ENCODE data around the gene MYO19.

The MYO19 gene

GRCh38 chr17:36481829-36482228 lies 52.8 kb downstream of the MYO19 start:
- H3K4me2 ChIP-seq (ENCODE audit: low read depth, low read length, poor library complexity, severe bottlenecking), result no peak overlapping the region
- H3K4me3 ChIP-seq (ENCODE audit: low read length, poor library complexity, severe bottlenecking), result no peak overlapping the region
- no peaks in the 10 kb centered on the region for H3K9me3 ChIP-seq (ENCODE audit: insufficient read depth, low read depth, low read length)
- H3K79me2 ChIP-seq (ENCODE audit: insufficient read depth, low read length), result peaks cover 3% of the 10 kb centered on the region; the same call in 1 of the 2 replicates
- H3F3A ChIP-seq (ENCODE audit: low read depth), result no peaks in the 10 kb centered on the region
- H3K9me2 ChIP-seq (replicated peaks; ENCODE audit: low read depth, low read length), result no peaks in the 10 kb centered on the region
- no peak overlapping the region for H3K9ac ChIP-seq (ENCODE audit: low read depth, low read length, poor library complexity, severe bottlenecking)
- no peaks in the 10 kb centered on the region for H3K27me3 ChIP-seq (ENCODE audit: insufficient read depth, low read length, poor library complexity, severe bottlenecking)
- TF ChIP-seq EZH2phosphoT487 (IDR thresholded peaks at IDR 0.05; ENCODE audit: borderline replicate concordance), result no peak
- no peak for TF ChIP-seq CTCF (conservative IDR thresholded peaks at IDR 0.05; ENCODE audit: low read length)
- H4K20me1 ChIP-seq (ENCODE audit: insufficient read depth, low read length, poor library complexity, severe bottlenecking), result peaks cover 1% of the 10 kb centered on the region
- peaks cover 5% of the 10 kb centered on the region for H3K4me1 ChIP-seq (ENCODE audit: insufficient read depth, low read length, poor library complexity, severe bottlenecking)
- no peak overlapping the region for H2AFZ ChIP-seq (ENCODE audit: low read length)
- no peaks in the 10 kb centered on the region for H3K36me3 ChIP-seq (ENCODE audit: insufficient read depth, low read length)

GRCh38 chr17:36475346-36475970 lies 59.2 kb downstream of the MYO19 start:
- Histone ChIP-seq H4K20me1 (ENCODE audit: insufficient read depth, low read length, poor library complexity, severe bottlenecking) (no peaks in the 10 kb centered on the region), H3F3A (ENCODE audit: low read depth) (no peaks in the 10 kb centered on the region), H3K4me3 (ENCODE audit: low read length, poor library complexity, severe bottlenecking) (no peak overlapping the region), H3K4me2 (ENCODE audit: low read depth, low read length, poor library complexity, severe bottlenecking) (no peak overlapping the region), H2AFZ (ENCODE audit: low read length) (no peak overlapping the region), H3K27me3 (ENCODE audit: insufficient read depth, low read length, poor library complexity, severe bottlenecking) (no peaks in the 10 kb centered on the region), H3K9me2 (replicated peaks; ENCODE audit: low read depth, low read length) (no peaks in the 10 kb centered on the region), H3K9ac (ENCODE audit: low read depth, low read length, poor library complexity, severe bottlenecking) (no peak overlapping the region), H3K36me3 (ENCODE audit: insufficient read depth, low read length) (no peaks in the 10 kb centered on the region), H3K4me1 (ENCODE audit: insufficient read depth, low read length, poor library complexity, severe bottlenecking) (no peaks in the 10 kb centered on the region), H3K79me2 (ENCODE audit: insufficient read depth, low read length) (no peaks in the 10 kb centered on the region), H3K9me3 (ENCODE audit: insufficient read depth, low read depth, low read length) (no peaks in the 10 kb centered on the region)
- TF ChIP-seq CTCF (conservative IDR thresholded peaks at IDR 0.05; ENCODE audit: low read length) (no peak), EZH2phosphoT487 (IDR thresholded peaks at IDR 0.05; ENCODE audit: borderline replicate concordance) (no peak)

DNA sequence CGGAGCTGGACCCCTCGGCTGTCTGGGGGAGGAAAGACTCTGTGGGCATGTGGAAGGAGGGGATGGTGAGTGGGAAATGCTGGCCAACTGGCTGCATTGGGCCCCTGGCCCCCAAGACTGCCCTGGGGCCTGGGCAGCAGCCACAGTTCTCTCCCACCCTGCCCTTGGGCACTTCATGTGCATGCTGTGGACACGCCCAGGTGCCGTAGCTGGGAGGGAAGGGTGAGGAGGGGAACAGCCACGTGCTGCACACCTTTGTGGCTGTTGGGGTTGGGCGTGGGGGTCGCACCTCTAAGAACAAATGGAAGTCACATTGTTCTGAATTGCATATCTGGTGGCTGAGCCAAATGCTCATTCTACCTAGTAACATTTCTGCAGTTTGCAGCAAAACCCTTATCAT lies 60.1 kb downstream of the MYO19 start:
- H3K9me2 ChIP-seq (replicated peaks; ENCODE audit: low read depth, low read length), result no peaks in the 10 kb centered on the region
- no peaks in the 10 kb centered on the region for H3K79me2 ChIP-seq (ENCODE audit: insufficient read depth, low read length)
- H3K9me3 ChIP-seq (ENCODE audit: insufficient read depth, low read depth, low read length), result no peaks in the 10 kb centered on the region
- TF ChIP-seq EZH2phosphoT487 (IDR thresholded peaks at IDR 0.05; ENCODE audit: borderline replicate concordance) (no peak), CTCF (conservative IDR thresholded peaks at IDR 0.05; ENCODE audit: low read length) (no peak)
- no peaks in the 10 kb centered on the region for H3F3A ChIP-seq (ENCODE audit: low read depth)
- H3K4me1 ChIP-seq (ENCODE audit: insufficient read depth, low read length, poor library complexity, severe bottlenecking), result no peaks in the 10 kb centered on the region
- no peaks in the 10 kb centered on the region for H3K36me3 ChIP-seq (ENCODE audit: insufficient read depth, low read length)
- no peak overlapping the region for H3K4me3 ChIP-seq (ENCODE audit: low read length, poor library complexity, severe bottlenecking)
- no peak overlapping the region for H2AFZ ChIP-seq (ENCODE audit: low read length)
- no peak overlapping the region for H3K4me2 ChIP-seq (ENCODE audit: low read depth, low read length, poor library complexity, severe bottlenecking)
- no peaks in the 10 kb centered on the region for H4K20me1 ChIP-seq (ENCODE audit: insufficient read depth, low read length, poor library complexity, severe bottlenecking)
- no peak overlapping the region for H3K9ac ChIP-seq (ENCODE audit: low read depth, low read length, poor library complexity, severe bottlenecking)
- H3K27me3 ChIP-seq (ENCODE audit: insufficient read depth, low read length, poor library complexity, severe bottlenecking), result no peaks in the 10 kb centered on the region
